MM.1S (cell line): ENCODE data around the gene CSNK1G3.

ENCODE experiments used
- CTCF ChIP-seq: fragments of 300-600 bp; sonication (generic); IDR thresholded peaks from 2 replicates; pipeline ENCODE4 v1.5.1; 2016; ENCODE audit warnings: antibody characterized with exemption, low read length, mixed read lengths
- EZH2 ChIP-seq: fragments of 300-600 bp; sonication (generic); optimal IDR thresholded peaks from 2 replicates; pipeline ENCODE3; 2017; ENCODE audit warnings: low read depth, mild to moderate bottlenecking, antibody characterized with exemption, low read length, mixed read lengths
- EZH2phosphoT487 ChIP-seq: fragments of 300-600 bp; sonication (generic); IDR thresholded peaks from 2 replicates; pipeline ENCODE4 v1.6.1; 2018; ENCODE audit warnings: antibody characterized with exemption, low read length

DNA sequence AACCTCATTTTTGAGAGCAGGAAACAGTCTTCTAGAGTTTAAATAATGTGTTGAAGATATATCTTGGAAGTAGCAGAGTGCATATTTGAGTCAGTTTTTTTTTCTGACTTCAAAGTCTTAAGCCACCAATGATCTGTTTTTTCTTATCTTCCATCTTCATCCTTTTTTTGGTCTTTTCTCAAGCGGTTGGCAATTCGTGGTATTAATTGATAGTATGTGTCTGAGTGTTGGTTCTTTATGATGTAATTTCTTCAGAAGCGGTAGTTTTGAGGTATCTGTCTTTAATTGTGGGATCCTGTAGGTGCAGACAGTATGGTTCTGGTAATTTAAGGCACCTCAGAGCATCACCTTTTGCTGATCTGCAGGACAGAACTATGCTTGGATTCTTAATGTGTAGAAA is 3.9 kb downstream of the CSNK1G3 start:
- TF ChIP-seq EZH2phosphoT487 (no peak), CTCF (no peak), EZH2 (no peak)
